Measurements from ENCODE around the gene GANC. TPM values are rescaled to one million over a fixed set of nuclear protein-coding genes. Genes with fewer than 3 reads are reported as not detected.
"Not testable (repeated sequence)": the region's sequence is repeated elsewhere in the genome, so short reads cannot be mapped to it uniquely, and the experiment has no call there.

Gene GANC
- polyA plus RNA-seq, 3 donors = 23.8 to 34.1 (median 26.8) TPM

- peak in 2 of 11 donors; percentile 2 to 7 for DNase-seq (ENCODE audit: extremely low read depth in 1 of 11, low read depth in 9 of 11, low spot score in 4 of 11)
Observed at GRCh38 chr15:42274702-42274989, 1.6 kb downstream of the GANC start.

GRCh38 chr15:42275780-42276391 is 2.9 kb downstream of the GANC start:
- DNase-seq (ENCODE audit: extremely low read depth in 1 of 11, low read depth in 9 of 11, low spot score in 4 of 11) = no peak

- no peak for DNase-seq (ENCODE audit: extremely low read depth in 1 of 11, low read depth in 9 of 11, low spot score in 4 of 11)
Observed at GRCh38 chr15:42276762-42277161, 3.8 kb downstream of the GANC start.

GRCh38 chr15:42279234-42279723 is 6.3 kb downstream of the GANC start:
- no peak for DNase-seq (ENCODE audit: extremely low read depth in 1 of 11, low read depth in 9 of 11, low spot score in 4 of 11)

- DNase-seq (ENCODE audit: extremely low read depth in 1 of 11, low read depth in 9 of 11, low spot score in 4 of 11) = no peak
Observed at GRCh38 chr15:42282344-42282743, 9.3 kb downstream of the GANC start.

GRCh38 chr15:42282926-42283325 is 9.9 kb downstream of the GANC start:
- no peak for DNase-seq (ENCODE audit: extremely low read depth in 1 of 11, low read depth in 9 of 11, low spot score in 4 of 11)

GRCh38 chr15:42283671-42284070 is 10.7 kb downstream of the GANC start:
- DNase-seq (ENCODE audit: extremely low read depth in 1 of 11, low read depth in 9 of 11, low spot score in 4 of 11) = no peak

GRCh38 chr15:42284551-42284950 is 11.6 kb downstream of the GANC start:
- no peak for DNase-seq (ENCODE audit: extremely low read depth in 1 of 11, low read depth in 9 of 11, low spot score in 4 of 11)

- DNase-seq (ENCODE audit: extremely low read depth in 1 of 11, low read depth in 9 of 11, low spot score in 4 of 11) = no peak
Observed at GRCh38 chr15:42285034-42285433, 12.0 kb downstream of the GANC start.

- no peak for DNase-seq (ENCODE audit: extremely low read depth in 1 of 11, low read depth in 9 of 11, low spot score in 4 of 11)
Observed at GRCh38 chr15:42286445-42287029, 13.5 kb downstream of the GANC start.

GRCh38 chr15:42287931-42288330 is 14.9 kb downstream of the GANC start:
- DNase-seq (ENCODE audit: extremely low read depth in 1 of 11, low read depth in 9 of 11, low spot score in 4 of 11) = no peak

GRCh38 chr15:42289166-42289565 is 16.2 kb downstream of the GANC start:
- DNase-seq (ENCODE audit: extremely low read depth in 1 of 11, low read depth in 9 of 11, low spot score in 4 of 11) = no peak

- DNase-seq (ENCODE audit: extremely low read depth in 1 of 11, low read depth in 9 of 11, low spot score in 4 of 11) = not testable (repeated sequence)
Observed at GRCh38 chr15:42301004-42301403, 28.0 kb downstream of the GANC start.

GRCh38 chr15:42306681-42307080 is 33.7 kb downstream of the GANC start:
- DNase-seq (ENCODE audit: extremely low read depth in 1 of 11, low read depth in 9 of 11, low spot score in 4 of 11) = no peak

- no peak for DNase-seq (ENCODE audit: extremely low read depth in 1 of 11, low read depth in 9 of 11, low spot score in 4 of 11)
Observed at GRCh38 chr15:42313463-42313862, 40.5 kb downstream of the GANC start.

GRCh38 chr15:42314818-42315217 is 41.8 kb downstream of the GANC start:
- no peak for DNase-seq (ENCODE audit: extremely low read depth in 1 of 11, low read depth in 9 of 11, low spot score in 4 of 11)

GRCh38 chr15:42315521-42315920 is 42.5 kb downstream of the GANC start:
- no peak for DNase-seq (ENCODE audit: extremely low read depth in 1 of 11, low read depth in 9 of 11, low spot score in 4 of 11)

GRCh38 chr15:42316282-42316805 is 43.3 kb downstream of the GANC start:
- not testable (repeated sequence) for DNase-seq (ENCODE audit: extremely low read depth in 1 of 11, low read depth in 9 of 11, low spot score in 4 of 11)

- no peak for DNase-seq (ENCODE audit: extremely low read depth in 1 of 11, low read depth in 9 of 11, low spot score in 4 of 11)
Observed at GRCh38 chr15:42319206-42319605, 46.2 kb downstream of the GANC start.

- DNase-seq (ENCODE audit: extremely low read depth in 1 of 11, low read depth in 9 of 11, low spot score in 4 of 11) = no peak
Observed at GRCh38 chr15:42324308-42324707, 51.3 kb downstream of the GANC start.

- no peak for DNase-seq (ENCODE audit: extremely low read depth in 1 of 11, low read depth in 9 of 11, low spot score in 4 of 11)
Observed at GRCh38 chr15:42329161-42329560, 56.2 kb downstream of the GANC start.
